MM.1S (cell line): Measurements from ENCODE around the gene INTS2.

Source experiments
- CTCF ChIP-seq: fragments of 300-600 bp; sonication (generic); IDR thresholded peaks from 2 replicates; pipeline ENCODE4 v1.5.1; 2016; ENCODE audit warnings: antibody characterized with exemption, low read length, mixed read lengths
- EZH2 ChIP-seq: fragments of 300-600 bp; sonication (generic); optimal IDR thresholded peaks from 2 replicates; pipeline ENCODE3; 2017; ENCODE audit warnings: low read depth, mild to moderate bottlenecking, antibody characterized with exemption, low read length, mixed read lengths
- EZH2phosphoT487 ChIP-seq: fragments of 300-600 bp; sonication (generic); IDR thresholded peaks from 2 replicates; pipeline ENCODE4 v1.6.1; 2018; ENCODE audit warnings: antibody characterized with exemption, low read length

GRCh38 chr17:61852857-61853256 is 74.9 kb downstream of the INTS2 start:
- TF ChIP-seq EZH2 = no peak
- no peak for TF ChIP-seq CTCF
- TF ChIP-seq EZH2phosphoT487 = no peak
